Osteocyte (in vitro differentiated cells): ENCODE results near the gene HERC6. TPM values are rescaled to one million over a fixed set of nuclear protein-coding genes. Genes with fewer than 3 reads are reported as not detected.
"Not testable (repeated sequence)": the region's sequence is repeated elsewhere in the genome, so short reads cannot be mapped to it uniquely, and the experiment has no call there.

Experiments
- DNase-seq: peaks from one replicate; pipeline ENCODE4 v3.0.0; 2021; ENCODE audit warnings: mixed read lengths; ENCODE audit not compliant: unreplicated experiment; ENCODE audit errors: extremely low spot score
- H3K27ac Mint-ChIP-seq: one replicate; pipeline ENCODE4 v1.8.0; 2021; ENCODE audit warnings: mild to moderate bottlenecking, mixed read lengths; ENCODE audit not compliant: unreplicated experiment
- H3K27me3 Mint-ChIP-seq: one replicate; pipeline ENCODE4 v1.8.0; 2021; ENCODE audit warnings: mixed read lengths; ENCODE audit not compliant: unreplicated experiment
- H3K36me3 Mint-ChIP-seq: one replicate; pipeline ENCODE4 v1.8.0; 2021; ENCODE audit warnings: mixed read lengths; ENCODE audit not compliant: unreplicated experiment
- H3K4me1 Mint-ChIP-seq: one replicate; pipeline ENCODE4 v1.8.0; 2021; ENCODE audit warnings: mixed read lengths; ENCODE audit not compliant: unreplicated experiment
- H3K4me3 Mint-ChIP-seq: one replicate; pipeline ENCODE4 v1.8.0; 2021; ENCODE audit warnings: mild to moderate bottlenecking, moderate library complexity, mixed read lengths; ENCODE audit not compliant: unreplicated experiment
- H3K9me3 Mint-ChIP-seq: one replicate; pipeline ENCODE4 v1.8.0; 2021; ENCODE audit warnings: mixed read lengths; ENCODE audit not compliant: unreplicated experiment
- long read RNA-seq: library from polyadenylated mRNA; unstranded; transcript quantifications from one replicate; pipeline ENCODE4 v2.0.0, GENCODE V29; 2021
- total RNA-seq: library from RNA; stranded (reverse); gene quantifications from 2 replicates; pipeline ENCODE4 v1.2.1, GENCODE V29; 2021
- TF ChIP-seq, protein P1 (sequence below): fragments of 200-600 bp; sonication (generic); IDR thresholded peaks from 2 replicates; pipeline ENCODE4 v1.5.0; 2021; ENCODE audit warnings: antibody characterized with exemption, mild to moderate bottlenecking, moderate library complexity

HERC6 gene
- total RNA-seq = 2.3 and 2.8 TPM in 2 replicates
- long read RNA-seq, partial matches to known transcripts = 8 of 14 reads
- long read RNA-seq, other reads (novel, unspliced or antisense) = 1 of 14 reads

DNA sequence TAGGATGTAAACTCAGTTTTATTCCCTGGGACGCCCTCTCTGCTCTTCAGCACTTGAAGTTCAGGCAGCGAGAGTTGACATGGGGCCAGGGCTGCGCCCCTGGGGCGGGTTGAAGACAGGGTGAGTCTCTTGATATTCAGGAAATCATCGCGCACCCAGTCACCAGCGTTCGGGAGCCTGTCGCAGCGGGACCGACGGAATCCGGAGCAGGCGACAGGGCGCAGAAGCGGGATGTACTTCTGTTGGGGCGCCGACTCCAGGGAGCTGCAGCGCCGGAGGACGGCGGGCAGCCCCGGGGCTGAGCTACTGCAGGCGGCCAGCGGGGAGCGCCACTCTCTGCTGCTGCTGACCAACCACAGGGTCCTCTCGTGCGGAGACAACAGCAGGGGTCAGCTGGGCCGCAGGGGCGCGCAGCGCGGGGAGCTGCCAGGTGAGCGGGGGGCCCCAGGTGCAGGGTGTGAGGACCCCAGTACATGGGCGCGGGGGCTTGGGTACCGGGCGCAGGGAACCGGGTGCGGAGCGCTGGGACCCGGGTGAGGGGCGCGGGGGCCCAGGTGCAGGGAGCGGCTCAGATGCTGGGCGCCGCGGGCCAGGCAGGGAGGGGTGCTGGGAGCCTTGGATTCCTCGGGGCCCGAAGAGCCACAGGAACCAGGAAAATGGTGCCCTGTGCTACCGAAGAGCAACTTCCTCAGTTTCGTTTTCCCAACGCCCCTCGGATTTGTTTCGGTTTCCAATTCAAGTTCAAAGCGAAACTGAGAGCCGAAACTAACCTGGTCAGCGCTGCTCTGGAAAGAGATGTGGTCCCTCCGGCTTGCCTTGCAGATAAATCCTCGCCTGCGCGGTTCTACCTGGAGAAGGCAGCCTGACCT is at the start of gene HERC6:
Gene HERC6 (plus strand): TSS at position 162 of the 869 bp plus-strand sequence. CDS start 70 bp downstream, at position 232.
- Mint-ChIP-seq H3K27me3 (peaks cover 31% of the 10 kb centered on the region), H3K36me3 (no peaks in the 10 kb centered on the region), H3K27ac (peak within 1 kb of the TSS; percentile 73), H3K9me3 (no peaks in the 10 kb centered on the region), H3K4me3 (peak within 1 kb of the TSS; percentile 85), H3K4me1 (peaks cover 5% of the 10 kb centered on the region)
- TF ChIP-seq, protein P1, sequence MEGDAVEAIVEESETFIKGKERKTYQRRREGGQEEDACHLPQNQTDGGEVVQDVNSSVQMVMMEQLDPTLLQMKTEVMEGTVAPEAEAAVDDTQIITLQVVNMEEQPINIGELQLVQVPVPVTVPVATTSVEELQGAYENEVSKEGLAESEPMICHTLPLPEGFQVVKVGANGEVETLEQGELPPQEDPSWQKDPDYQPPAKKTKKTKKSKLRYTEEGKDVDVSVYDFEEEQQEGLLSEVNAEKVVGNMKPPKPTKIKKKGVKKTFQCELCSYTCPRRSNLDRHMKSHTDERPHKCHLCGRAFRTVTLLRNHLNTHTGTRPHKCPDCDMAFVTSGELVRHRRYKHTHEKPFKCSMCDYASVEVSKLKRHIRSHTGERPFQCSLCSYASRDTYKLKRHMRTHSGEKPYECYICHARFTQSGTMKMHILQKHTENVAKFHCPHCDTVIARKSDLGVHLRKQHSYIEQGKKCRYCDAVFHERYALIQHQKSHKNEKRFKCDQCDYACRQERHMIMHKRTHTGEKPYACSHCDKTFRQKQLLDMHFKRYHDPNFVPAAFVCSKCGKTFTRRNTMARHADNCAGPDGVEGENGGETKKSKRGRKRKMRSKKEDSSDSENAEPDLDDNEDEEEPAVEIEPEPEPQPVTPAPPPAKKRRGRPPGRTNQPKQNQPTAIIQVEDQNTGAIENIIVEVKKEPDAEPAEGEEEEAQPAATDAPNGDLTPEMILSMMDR = peak; percentile 81
- DNase-seq = peak; percentile 89

DNA sequence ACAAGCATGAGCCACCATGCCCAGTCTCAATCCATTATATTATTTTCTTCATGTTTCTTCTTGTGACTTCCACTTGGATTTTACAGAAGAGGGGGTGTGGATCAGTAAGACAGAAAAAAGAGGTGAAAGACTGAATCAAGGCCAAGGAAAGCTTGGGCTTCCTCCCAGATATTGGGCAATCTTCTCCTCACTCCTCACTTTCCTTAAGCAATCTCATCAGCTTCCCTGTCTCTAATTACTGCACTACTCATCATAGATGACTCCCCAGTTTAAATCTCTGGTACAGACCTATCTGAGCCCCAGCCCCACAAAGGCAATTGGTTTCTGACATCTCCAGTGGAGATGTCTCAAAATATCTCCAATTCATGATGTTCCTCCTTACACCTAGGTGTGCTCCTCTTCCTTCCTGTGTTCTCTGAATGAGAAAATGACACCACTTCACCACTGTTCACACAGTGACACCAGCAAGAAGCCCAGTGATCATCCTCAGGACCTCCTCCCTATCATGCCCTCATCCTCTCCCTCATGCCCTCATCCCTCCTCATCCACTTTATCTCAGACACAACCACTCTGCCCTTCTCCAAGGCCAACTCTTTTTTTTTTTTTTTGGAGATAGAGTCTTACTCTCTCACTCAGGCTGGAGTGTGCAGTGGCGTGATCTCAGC is 44.8 kb upstream of the HERC6 start:
- TF ChIP-seq, protein P1 = no peak
- no peak for DNase-seq
- no peaks in the 10 kb centered on the region for H3K9me3 Mint-ChIP-seq
- no peak overlapping the region for H3K27ac Mint-ChIP-seq
- H3K4me1 Mint-ChIP-seq = no peaks in the 10 kb centered on the region
- H3K27me3 Mint-ChIP-seq = peaks cover 20% of the 10 kb centered on the region
- no peak overlapping the region for H3K4me3 Mint-ChIP-seq
- no peaks in the 10 kb centered on the region for H3K36me3 Mint-ChIP-seq

DNA sequence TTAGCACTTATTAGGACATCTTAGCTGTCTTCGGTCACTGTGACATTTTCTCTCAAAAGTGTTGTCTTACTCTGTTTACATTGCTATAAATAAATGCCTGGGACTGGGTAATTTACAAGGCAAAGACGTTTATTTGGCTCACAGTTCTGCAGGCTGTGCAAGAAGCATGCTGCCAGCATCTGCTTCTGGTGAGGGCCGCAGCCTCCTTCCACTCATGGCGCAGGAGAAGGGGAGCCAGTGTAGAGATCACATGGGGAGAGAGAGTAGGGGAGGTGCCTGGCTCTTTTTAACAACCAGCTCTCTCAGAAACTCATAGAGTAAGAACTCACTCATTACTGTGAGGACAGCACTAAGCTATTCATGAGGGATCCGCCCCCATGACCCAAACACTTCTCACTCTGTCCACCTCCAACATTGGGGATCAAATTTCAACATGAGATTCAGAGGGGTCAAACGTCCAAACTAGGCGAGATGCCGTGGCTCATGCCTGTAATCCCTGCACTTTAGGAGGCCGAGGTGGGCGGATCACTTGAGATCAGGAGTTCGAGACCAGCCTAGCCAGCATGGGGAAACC is 43.5 kb upstream of the HERC6 start:
- DNase-seq = no peak
- TF ChIP-seq, protein P1 = no peak
- Mint-ChIP-seq H3K4me1 (no peaks in the 10 kb centered on the region), H3K4me3 (no peak overlapping the region), H3K36me3 (no peaks in the 10 kb centered on the region), H3K27me3 (peaks cover 20% of the 10 kb centered on the region), H3K27ac (no peak overlapping the region), H3K9me3 (no peaks in the 10 kb centered on the region)

DNA sequence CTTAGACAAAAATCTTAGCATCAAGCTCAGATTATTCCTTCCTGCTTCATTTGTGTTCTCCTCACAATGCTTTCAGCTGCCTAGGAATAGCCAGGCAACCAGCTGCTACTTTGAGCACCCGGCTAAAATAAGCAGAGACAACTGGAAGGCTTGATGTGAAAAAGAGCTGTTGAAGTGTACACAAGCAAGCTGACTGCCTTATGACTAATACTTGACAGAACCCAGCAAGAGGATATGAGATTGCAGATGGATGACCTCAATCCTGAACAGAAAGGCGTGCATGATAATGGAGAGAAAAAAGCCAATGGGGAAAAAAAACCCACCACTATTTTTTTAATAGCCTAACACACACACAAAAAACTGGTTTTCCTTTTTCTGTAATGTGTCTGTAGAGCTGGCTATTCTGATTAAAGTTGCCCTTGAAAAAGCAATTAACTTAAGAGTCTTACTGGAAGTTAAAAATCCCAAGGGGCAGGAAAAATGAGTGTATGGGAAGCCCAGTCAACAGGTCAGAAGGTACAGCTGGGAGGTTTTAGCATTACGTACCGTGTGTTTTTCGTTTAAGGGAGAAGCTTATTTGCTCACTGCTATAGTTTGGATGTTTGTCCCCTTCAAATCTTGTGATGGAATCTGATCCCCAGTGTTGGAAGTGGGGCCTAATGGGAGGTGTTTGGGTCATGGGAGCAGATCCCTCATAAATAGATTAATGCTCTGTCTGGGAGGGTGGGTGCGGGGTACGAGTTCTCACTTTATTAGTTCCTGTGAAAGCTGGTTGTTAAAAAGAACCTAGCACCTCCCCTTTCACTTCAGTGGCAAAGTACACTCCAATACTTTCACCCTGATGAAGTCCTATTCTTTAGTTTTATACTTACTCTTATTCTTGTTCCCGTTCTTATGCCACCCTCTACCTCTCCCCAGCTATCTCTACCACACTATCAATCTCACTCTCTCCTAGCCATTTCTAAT is 37.1 kb upstream of the HERC6 start:
- Mint-ChIP-seq H3K4me3 (no peak overlapping the region), H3K27ac (peak overlapping the region; percentile 45), H3K36me3 (no peaks in the 10 kb centered on the region), H3K4me1 (peaks cover 16% of the 10 kb centered on the region), H3K27me3 (no peaks in the 10 kb centered on the region), H3K9me3 (no peaks in the 10 kb centered on the region)
- DNase-seq = no peak
- TF ChIP-seq, protein P1 = no peak

DNA sequence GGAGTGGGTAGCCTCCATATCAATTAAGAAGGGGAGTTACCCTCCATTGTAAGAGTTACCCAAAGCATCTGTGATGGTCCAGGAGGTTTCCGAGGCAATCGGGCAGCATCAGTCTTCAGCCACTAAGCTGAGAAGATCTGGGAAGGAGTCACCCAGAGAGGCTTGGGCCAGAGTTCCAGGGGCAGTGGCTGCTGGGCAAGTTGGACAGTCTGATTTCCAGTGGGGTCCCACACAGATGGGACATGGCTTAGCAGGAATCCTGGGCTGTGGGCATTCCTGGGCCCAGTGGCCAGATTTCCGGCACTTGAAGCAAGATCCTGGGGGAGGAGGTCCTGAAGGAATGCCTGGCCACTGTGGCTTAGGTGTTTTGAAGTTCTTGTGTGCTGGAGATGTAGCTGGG is 31.8 kb upstream of the HERC6 start:
- not testable (repeated sequence) for H3K4me1 Mint-ChIP-seq, H3K36me3 Mint-ChIP-seq, H3K27ac Mint-ChIP-seq, H3K27me3 Mint-ChIP-seq, H3K9me3 Mint-ChIP-seq, H3K4me3 Mint-ChIP-seq
- peak; percentile 64 for DNase-seq

DNA sequence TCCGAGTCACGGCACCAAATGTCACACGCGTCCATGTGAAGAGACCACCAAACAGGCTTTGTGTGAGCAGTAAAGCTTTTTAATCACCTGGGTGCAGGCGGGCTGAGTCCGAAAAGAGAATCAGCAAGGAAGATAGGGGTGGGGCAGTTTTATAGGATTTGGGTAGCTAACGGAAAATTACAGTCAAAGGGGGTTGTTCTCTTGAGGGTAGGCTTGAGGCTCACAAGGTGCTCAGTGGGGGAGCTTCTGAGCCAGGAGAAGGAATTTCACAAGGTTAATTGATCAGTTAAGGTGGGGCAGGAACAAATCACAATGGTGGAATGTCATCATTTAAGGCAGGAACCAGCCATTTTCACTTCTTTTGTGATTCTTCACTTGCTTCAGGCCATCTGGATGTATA is 29.9 kb upstream of the HERC6 start:
- not testable (repeated sequence) for H3K27ac Mint-ChIP-seq, H3K4me1 Mint-ChIP-seq, H3K9me3 Mint-ChIP-seq, H3K36me3 Mint-ChIP-seq, H3K27me3 Mint-ChIP-seq, H3K4me3 Mint-ChIP-seq
- peak; percentile 63 for DNase-seq
